Vagina (tissue), 2 donors: ENCODE results near the gene ZCCHC7. TPM values are rescaled to one million over a fixed set of nuclear protein-coding genes. Genes with fewer than 3 reads are reported as not detected.

Source experiments
- DNase-seq, 2 donors: peaks; one replicate each; pipeline ENCODE4 v3.0.0-alpha.2; 2017; ENCODE audit errors: extremely low spot score in 2 of 2
- H3K27ac ChIP-seq: fragments of 200-600 bp; sonication (generic); one replicate; pipeline ENCODE4 v1.5.1; 2019
- H3K27me3 ChIP-seq: fragments of 200-600 bp; sonication (generic); one replicate; pipeline ENCODE4 v1.5.1; 2019
- H3K36me3 ChIP-seq, 2 donors: fragments of 200-600 bp; sonication (generic); one replicate each; pipeline ENCODE4 v1.5.1; 2017 to 2019
- H3K4me1 ChIP-seq: fragments of 200-600 bp; sonication (generic); one replicate; pipeline ENCODE4 v1.5.1; 2019
- H3K4me3 ChIP-seq, 2 donors: fragments of 200-600 bp; sonication (generic); 1 replicate in 1 of 2; 2 replicates in 1 of 2; pipeline ENCODE4 v1.5.1; 2016 to 2019
- H3K9me3 ChIP-seq: fragments of 200-600 bp; sonication (generic); one replicate; pipeline ENCODE4 v1.5.1; 2019
- CTCF ChIP-seq, 3 experiments: fragments of 450-650 bp in 2 of 3; fragments of 200-600 bp in 1 of 3; sonication (generic) in 1 of 3; IDR thresholded peaks; one replicate each; pipeline ENCODE4 v1.5.1; 2017 to 2019; ENCODE audit warnings: antibody characterized with exemption in 3 of 3, mild to moderate bottlenecking in 2 of 3, moderate library complexity in 2 of 3
- POLR2A ChIP-seq, 2 donors: fragments of 450-650 bp; IDR thresholded peaks; one replicate each; pipeline ENCODE4 v1.6.1; 2017; ENCODE audit warnings: antibody characterized with exemption in 2 of 2, mild to moderate bottlenecking in 2 of 2, moderate library complexity in 2 of 2
- POLR2AphosphoS5 ChIP-seq, 2 donors: sonication (generic); formaldehyde crosslinking; IDR thresholded peaks; one replicate each; pipeline ENCODE4 v1.9.0; 2017; ENCODE audit warnings: antibody characterized with exemption in 2 of 2, mild to moderate bottlenecking in 2 of 2, low read depth in 1 of 2; ENCODE audit not compliant: insufficient read depth in 1 of 2
- intact Hi-C: fragments of 100-400 bp; cut with DNase I; formaldehyde crosslinking; loops from one replicate; pipeline ENCODE4 v1.15.1; 2023
- total RNA-seq: library from RNA; depleted of rRNA; stranded (reverse); fragments of >200 nt; gene quantifications from one replicate; pipeline ENCODE4 v1.2.3, GENCODE V29; 2016

The ZCCHC7 gene
- total RNA-seq, 1 donor from 2014 or later: 15.2 TPM

DNA sequence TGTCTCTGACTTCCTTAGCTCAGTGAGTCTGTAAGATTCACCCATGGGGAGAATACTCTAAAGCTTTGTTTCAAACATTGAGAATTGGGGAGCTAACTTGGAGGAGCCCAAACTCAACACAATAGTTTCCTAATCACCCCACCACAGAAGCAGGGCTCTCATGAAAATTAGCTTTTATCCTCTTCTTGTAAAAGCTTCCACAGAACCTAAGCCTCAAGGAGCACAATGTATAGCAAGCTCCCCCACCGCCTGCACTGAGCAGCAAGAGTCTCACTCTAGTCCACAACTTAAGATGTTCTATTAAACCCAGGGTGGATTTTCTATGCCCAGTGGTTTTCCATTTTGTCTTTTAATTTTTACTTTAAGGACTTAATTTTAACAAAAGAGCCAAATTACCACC lies 253.2 kb downstream of the ZCCHC7 start:
- TF ChIP-seq POLR2AphosphoS5 (IDR thresholded peaks at IDR 0.05; ENCODE audit: insufficient read depth in 1 of 2, low read depth in 1 of 2) (no peak), CTCF (IDR thresholded peaks at IDR 0.05) (no peak), POLR2A (IDR thresholded peaks at IDR 0.05) (no peak)
- DNase-seq: no peak
- H3K4me3 ChIP-seq: no peak overlapping the region
- no peaks in the 10 kb centered on the region for H3K36me3 ChIP-seq
- H3K4me1 ChIP-seq: no peaks in the 10 kb centered on the region
- no peaks in the 10 kb centered on the region for H3K27me3 ChIP-seq
- no peak overlapping the region for H3K27ac ChIP-seq
- intact Hi-C loops: no loop called here
- H3K9me3 ChIP-seq: no peaks in the 10 kb centered on the region

GRCh38 chr9:37374892-37375291 lies 254.5 kb downstream of the ZCCHC7 start:
- TF ChIP-seq POLR2AphosphoS5 (IDR thresholded peaks at IDR 0.05; ENCODE audit: insufficient read depth in 1 of 2, low read depth in 1 of 2): no peak
- TF ChIP-seq POLR2A (IDR thresholded peaks at IDR 0.05): no peak
- no peak for TF ChIP-seq CTCF (IDR thresholded peaks at IDR 0.05)

DNA sequence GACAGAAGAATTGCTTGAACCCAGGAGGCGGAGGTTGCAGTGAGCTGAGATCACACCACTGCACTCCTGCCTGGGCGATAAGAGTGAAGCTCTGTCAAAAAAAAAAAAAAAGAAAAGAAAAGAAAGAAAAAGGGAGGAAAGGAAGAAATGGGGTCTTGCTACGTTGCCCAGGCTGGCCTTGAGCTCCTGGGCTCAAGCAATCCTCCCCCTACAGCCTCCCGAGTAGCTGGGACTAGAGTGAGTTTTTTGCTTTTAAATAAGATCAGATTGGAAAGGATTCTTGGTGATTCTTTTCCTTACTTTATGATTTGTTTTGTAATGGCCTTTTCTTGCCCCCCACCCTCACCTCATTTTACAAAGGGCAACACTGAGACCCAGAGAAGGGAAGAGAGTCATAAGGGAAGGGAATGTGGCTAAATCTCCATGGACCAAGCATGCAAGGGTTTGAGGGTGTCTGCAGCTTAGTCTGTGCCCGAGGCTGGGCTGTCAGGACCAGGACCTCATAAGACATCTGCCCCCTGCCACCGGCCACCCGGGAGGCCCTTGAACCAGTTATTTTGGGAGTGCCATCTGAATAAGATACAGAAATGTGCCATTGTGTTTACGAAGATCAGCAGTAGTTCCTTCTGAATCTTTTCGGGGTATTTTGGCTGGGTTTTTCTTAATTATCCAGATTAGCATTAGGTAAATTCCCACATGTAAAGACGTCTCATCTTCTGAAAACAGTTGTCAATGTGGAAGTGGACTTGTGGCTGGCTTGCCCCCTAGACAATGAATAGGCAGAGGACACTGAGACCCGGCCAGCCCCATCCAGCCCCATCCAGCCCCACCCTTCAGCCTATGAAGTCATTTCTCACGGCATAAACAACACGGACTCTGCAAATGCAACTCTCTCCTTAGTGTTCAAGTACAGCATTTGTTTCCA lies 257.6 kb downstream of the ZCCHC7 start:
- no peaks in the 10 kb centered on the region for H3K4me1 ChIP-seq
- intact Hi-C loops: no loop called here
- TF ChIP-seq POLR2AphosphoS5 (IDR thresholded peaks at IDR 0.05; ENCODE audit: insufficient read depth in 1 of 2, low read depth in 1 of 2): no peak
- TF ChIP-seq POLR2A (IDR thresholded peaks at IDR 0.05): no peak
- no peak for TF ChIP-seq CTCF (IDR thresholded peaks at IDR 0.05)
- H3K27ac ChIP-seq: no peak overlapping the region
- DNase-seq: no peak
- H3K36me3 ChIP-seq: no peaks in the 10 kb centered on the region
- H3K9me3 ChIP-seq: no peaks in the 10 kb centered on the region
- no peak overlapping the region for H3K4me3 ChIP-seq
- H3K27me3 ChIP-seq: no peaks in the 10 kb centered on the region

More at GRCh38 chr9:37374892-37375291, 254.5 kb downstream of the ZCCHC7 start:
- no peaks in the 10 kb centered on the region for H3K9me3 ChIP-seq
- H3K36me3 ChIP-seq: no peaks in the 10 kb centered on the region
- no peaks in the 10 kb centered on the region for H3K27me3 ChIP-seq
- DNase-seq: no peak
- H3K27ac ChIP-seq: no peak overlapping the region
- no peaks in the 10 kb centered on the region for H3K4me1 ChIP-seq
- no peak overlapping the region for H3K4me3 ChIP-seq
- intact Hi-C loops: no loop called here

DNA sequence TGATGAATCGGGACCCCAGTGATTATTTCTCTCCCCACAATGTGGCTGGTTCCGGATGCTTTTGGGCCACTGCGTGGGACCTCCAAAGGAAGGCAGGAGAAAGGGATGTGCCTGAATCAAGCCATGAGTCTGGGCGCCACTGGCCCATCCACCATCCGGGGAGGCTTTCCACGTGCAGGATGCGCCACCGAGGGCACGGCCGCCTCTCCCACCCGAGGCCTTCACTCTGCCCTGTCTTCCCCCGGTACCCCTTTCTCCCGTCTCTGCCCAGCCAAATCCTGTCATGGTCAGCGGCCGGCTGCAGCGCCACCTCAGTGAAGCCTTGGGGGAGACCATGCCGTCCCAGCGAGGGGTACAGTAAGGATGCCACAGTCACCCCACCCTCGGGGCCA lies 258.2 kb downstream of the ZCCHC7 start:
- no peaks in the 10 kb centered on the region for H3K9me3 ChIP-seq
- H3K27me3 ChIP-seq: no peaks in the 10 kb centered on the region
- no peak overlapping the region for H3K4me3 ChIP-seq
- H3K27ac ChIP-seq: no peak overlapping the region
- no peaks in the 10 kb centered on the region for H3K4me1 ChIP-seq
- intact Hi-C loops: no loop called here
- no peaks in the 10 kb centered on the region for H3K36me3 ChIP-seq
- no peak for TF ChIP-seq POLR2AphosphoS5 (IDR thresholded peaks at IDR 0.05; ENCODE audit: insufficient read depth in 1 of 2, low read depth in 1 of 2)
- TF ChIP-seq POLR2A (IDR thresholded peaks at IDR 0.05): no peak
- TF ChIP-seq CTCF (IDR thresholded peaks at IDR 0.05): no peak
- no peak for DNase-seq

- no peak for DNase-seq
- no peaks in the 10 kb centered on the region for H3K9me3 ChIP-seq
- intact Hi-C loops: no loop called here
- H3K36me3 ChIP-seq: no peaks in the 10 kb centered on the region
- no peak for TF ChIP-seq POLR2AphosphoS5 (IDR thresholded peaks at IDR 0.05; ENCODE audit: insufficient read depth in 1 of 2, low read depth in 1 of 2)
- no peak for TF ChIP-seq POLR2A (IDR thresholded peaks at IDR 0.05)
- TF ChIP-seq CTCF (IDR thresholded peaks at IDR 0.05): no peak
- H3K4me1 ChIP-seq: no peaks in the 10 kb centered on the region
- no peak overlapping the region for H3K4me3 ChIP-seq
- H3K27me3 ChIP-seq: no peaks in the 10 kb centered on the region
- H3K27ac ChIP-seq: no peak overlapping the region
Observed at GRCh38 chr9:37379835-37380234, 259.5 kb downstream of the ZCCHC7 start.
